SU-DHL-6 (cell line): Measurements from ENCODE around the gene CCR8.

Experiments used
- H2AFZ ChIP-seq: fragments of 200-600 bp; sonication (generic); 2 replicates; pipeline ENCODE4 v1.6.1; 2014; ENCODE audit warnings: low read depth, mild to moderate bottlenecking, moderate library complexity, mixed read lengths, antibody characterized with exemption, low read length; ENCODE audit not compliant: severe bottlenecking
- H3F3A ChIP-seq: fragments of 200-600 bp; shearing (Covaris generic); 2 replicates; pipeline ENCODE4 v1.6.0; 2016; ENCODE audit warnings: antibody characterized with exemption, mild to moderate bottlenecking; ENCODE audit not compliant: insufficient read depth
- H3K27ac ChIP-seq: fragments of 200-600 bp; sonication (generic); 2 replicates; pipeline ENCODE4 v1.5.1; 2016; ENCODE audit warnings: low read depth, mild to moderate bottlenecking, low read length, moderate library complexity, mixed read lengths
- H3K27me3 ChIP-seq: fragments of 200-600 bp; sonication (generic), shearing (Covaris generic); 2 replicates; pipeline ENCODE4 v1.6.0; 2014; ENCODE audit warnings: mild to moderate bottlenecking, low read length
- H3K36me3 ChIP-seq: fragments of 200-600 bp; sonication (generic); 2 replicates; pipeline ENCODE4 v1.6.1; 2014; ENCODE audit warnings: mild to moderate bottlenecking, low read length, mixed read lengths
- H3K4me2 ChIP-seq: fragments of 300-600, 200-600 bp; shearing (Covaris generic), sonication (generic); 2 replicates; pipeline ENCODE4 v1.6.0; 2014; ENCODE audit warnings: low read length, low read depth, mild to moderate bottlenecking; ENCODE audit not compliant: poor library complexity, severe bottlenecking
- H3K4me3 ChIP-seq: fragments of 200-600 bp; sonication (generic); 2 replicates; pipeline ENCODE4 v1.5.1; 2014; ENCODE audit warnings: antibody characterized with exemption, low read length, mild to moderate bottlenecking, mixed read lengths; ENCODE audit not compliant: insufficient read depth, poor library complexity, severe bottlenecking
- H3K79me2 ChIP-seq: fragments of 200-600 bp; sonication (generic); 2 replicates; pipeline ENCODE4 v1.6.1; 2014; ENCODE audit warnings: mild to moderate bottlenecking, low read length, moderate library complexity; ENCODE audit not compliant: insufficient read depth
- H3K9ac ChIP-seq: fragments of 200-600 bp; sonication (generic); 2 replicates; pipeline ENCODE4 v1.7.0; 2014; ENCODE audit warnings: mild to moderate bottlenecking, low read length
- H3K9me2 ChIP-seq: fragments of 200-600 bp; sonication (generic); replicated peaks from 2 replicates; pipeline ENCODE4 v1.6.1; 2014; ENCODE audit warnings: low read length; ENCODE audit not compliant: insufficient read depth
- H3K9me3 ChIP-seq: fragments of 200-600 bp; sonication (generic); 2 replicates; pipeline ENCODE4 v1.6.1; 2014; ENCODE audit warnings: low read length, mixed read lengths; ENCODE audit not compliant: insufficient read depth
- H4K20me1 ChIP-seq: fragments of 200-600 bp; sonication (generic); 2 replicates; pipeline ENCODE4 v1.6.1; 2014; ENCODE audit warnings: low read depth, mild to moderate bottlenecking, antibody characterized with exemption, low read length, moderate library complexity, mixed read lengths
- CTCF ChIP-seq: fragments of 200-600 bp; sonication (generic); IDR thresholded peaks from one replicate; pipeline ENCODE4 v1.5.1; 2017; ENCODE audit warnings: antibody characterized with exemption, mild to moderate bottlenecking, low read length, moderate library complexity; ENCODE audit not compliant: insufficient read depth, poor library complexity, severe bottlenecking
- EZH2phosphoT487 ChIP-seq: fragments of 200-600 bp; sonication (generic), shearing (Covaris generic); conservative IDR thresholded peaks from 2 replicates; pipeline ENCODE4 v1.6.1; 2018; ENCODE audit warnings: mild to moderate bottlenecking, antibody characterized with exemption, low read length, moderate library complexity, mixed read lengths

Gene CCR8

DNA sequence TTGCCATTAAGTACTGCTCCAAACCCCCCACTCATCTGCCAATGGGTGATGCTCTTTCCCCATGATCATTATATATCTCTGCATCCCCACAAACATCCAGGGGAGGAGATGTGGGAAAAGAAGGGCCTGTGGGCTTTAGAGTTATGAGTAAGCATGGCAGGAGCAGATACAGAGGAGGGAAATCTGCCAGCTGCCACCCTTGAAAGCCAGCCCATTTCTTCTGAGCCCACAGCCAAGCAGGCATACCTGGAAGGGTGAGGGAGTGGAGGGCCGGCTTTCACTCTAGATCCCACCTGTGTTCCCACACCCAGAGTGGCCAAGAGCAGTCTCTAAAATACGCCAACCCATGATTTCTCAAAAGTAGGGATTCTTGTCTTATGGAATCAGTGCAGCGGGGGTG lies 51.9 kb downstream of the CCR8 start:
- Histone ChIP-seq H3K36me3 (no peaks in the 10 kb centered on the region), H3K9ac (no peak overlapping the region), H3K4me2 (no peak overlapping the region), H3K9me2 (no peaks in the 10 kb centered on the region), H2AFZ (no peak overlapping the region), H3K27me3 (no peaks in the 10 kb centered on the region), H3K4me3 (no peak overlapping the region), H4K20me1 (peaks cover 13% of the 10 kb centered on the region), H3K9me3 (no peaks in the 10 kb centered on the region), H3F3A (no peaks in the 10 kb centered on the region), H3K27ac (no peak overlapping the region), H3K79me2 (peaks cover 31% of the 10 kb centered on the region)
- TF ChIP-seq CTCF, result no peak
- TF ChIP-seq EZH2phosphoT487, result no peak
